ENCODE data around the gene ANKMY1. TPM values are rescaled to one million over a fixed set of nuclear protein-coding genes. Genes with fewer than 3 reads are reported as not detected.

The ANKMY1 gene
- total and polyA plus RNA-seq, 4 donors, result 9.3 to 34.8 (median 14.8) TPM

GRCh38 chr2:240585101-240585500, 27.3 kb upstream of the ANKMY1 start:
- H3K27me3 ChIP-seq (ENCODE audit: control insufficient read depth in 3 of 3, insufficient read depth in 3 of 3, low read length in 2 of 3), result no peaks in the 10 kb centered on the region
- 86 to 91% methylated on average over 6 of the region's 6 CpGs for WGBS, 2 donors
- DNase-seq (no peak), ATAC-seq (ENCODE audit: insufficient read depth, low FRiP score) (no peak)
- peaks cover 0 to 31% (median 15%) of the 10 kb centered on the region in 5 donors for H3K4me1 ChIP-seq (ENCODE audit: control insufficient read depth in 5 of 5, insufficient read depth in 5 of 5, low read length in 5 of 5)
- peak overlapping the region; percentile 92 for H3K4me3 ChIP-seq
- peak overlapping the region; percentile 59 to 89 for H3K9ac ChIP-seq (ENCODE audit: insufficient read depth in 1 of 2, low read length in 2 of 2)
- H3K27ac ChIP-seq (ENCODE audit: low read depth in 1 of 2, low read length in 1 of 2), result peak overlapping the region in 1 of 2 donors; percentile 37
- no peaks in the 10 kb centered on the region for H3K9me3 ChIP-seq (ENCODE audit: control insufficient read depth in 4 of 4, insufficient read depth in 3 of 4, low read length in 3 of 4)
- TF ChIP-seq CTCF (IDR thresholded peaks at IDR 0.05; ENCODE audit: control extremely low read depth, extremely low read depth), result no peak
- H3K36me3 ChIP-seq (ENCODE audit: control insufficient read depth in 4 of 4, insufficient read depth in 4 of 4, low read length in 4 of 4), result peaks cover 0 to 9% (median 3%) of the 10 kb centered on the region in 4 donors

DNA sequence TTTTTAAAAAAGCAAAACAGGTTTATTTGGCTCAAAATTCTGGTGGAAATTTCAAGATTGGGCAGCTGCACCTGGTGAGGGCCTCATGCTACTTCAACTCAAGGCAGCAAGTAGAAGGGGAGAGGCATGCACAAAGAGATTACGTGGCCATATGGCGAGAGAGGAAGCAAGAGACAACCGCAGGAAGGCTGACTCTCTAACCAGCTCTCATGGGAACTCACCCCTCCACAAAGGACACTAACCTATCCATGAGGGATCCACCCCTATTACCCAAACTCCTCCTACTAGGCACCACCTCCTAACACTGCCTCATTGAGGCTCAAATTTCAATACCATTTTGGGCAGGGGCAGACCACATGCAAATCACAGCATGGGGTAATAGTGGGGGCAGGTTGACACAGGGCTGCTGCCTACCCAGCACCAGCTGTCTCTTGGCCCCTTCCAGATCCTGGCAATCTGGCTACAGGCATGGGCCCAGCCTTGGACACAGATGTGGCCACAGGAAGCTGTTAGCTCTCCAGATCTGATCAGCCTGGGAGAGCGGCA, 26.8 kb upstream of the ANKMY1 start:
- Histone ChIP-seq H3K27me3 (ENCODE audit: control insufficient read depth in 3 of 3, insufficient read depth in 3 of 3, low read length in 2 of 3) (no peaks in the 10 kb centered on the region), H3K27ac (ENCODE audit: low read depth in 1 of 2, low read length in 1 of 2) (peak overlapping the region in 1 of 2 donors; percentile 16), H3K4me1 (ENCODE audit: control insufficient read depth in 5 of 5, insufficient read depth in 5 of 5, low read length in 5 of 5) (peaks cover 0 to 32% (median 15%) of the 10 kb centered on the region in 5 donors), H3K36me3 (ENCODE audit: control insufficient read depth in 4 of 4, insufficient read depth in 4 of 4, low read length in 4 of 4) (peaks cover 0 to 5% (median 3%) of the 10 kb centered on the region in 4 donors), H3K4me3 (no peak overlapping the region), H3K9ac (ENCODE audit: insufficient read depth in 1 of 2, low read length in 2 of 2) (no peak overlapping the region), H3K9me3 (ENCODE audit: control insufficient read depth in 4 of 4, insufficient read depth in 3 of 4, low read length in 3 of 4) (no peaks in the 10 kb centered on the region)
- WGBS, 2 donors, result 70 to 76% methylated on average over 4 of the region's 4 CpGs
- no peak for TF ChIP-seq CTCF (IDR thresholded peaks at IDR 0.05; ENCODE audit: control extremely low read depth, extremely low read depth)
- no peak for ATAC-seq (ENCODE audit: insufficient read depth, low FRiP score)
- no peak for DNase-seq

DNA sequence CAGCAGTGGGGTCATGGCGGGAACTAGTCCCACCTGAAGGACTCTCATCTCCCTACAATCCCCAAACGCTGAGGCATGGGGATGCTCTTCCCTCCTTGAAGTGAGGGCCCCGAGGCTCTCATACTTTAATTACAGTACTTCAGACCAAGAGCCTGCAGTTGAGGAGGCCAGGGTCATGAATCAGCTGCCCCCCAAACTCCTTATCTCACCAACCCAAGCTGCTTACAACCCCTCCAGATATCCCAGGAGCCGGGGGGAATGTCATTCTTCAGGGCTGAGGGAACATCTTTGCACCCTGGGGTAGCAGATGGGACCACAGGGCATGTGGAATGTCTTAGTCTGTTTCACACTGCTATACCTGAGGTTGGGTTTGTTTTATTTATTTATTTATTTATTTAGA, 26.0 kb upstream of the ANKMY1 start:
- no peak for ATAC-seq (ENCODE audit: insufficient read depth, low FRiP score)
- 81 to 89% methylated on average over 4 of the region's 4 CpGs for WGBS, 2 donors
- DNase-seq, result no peak
- H3K36me3 ChIP-seq (ENCODE audit: control insufficient read depth in 4 of 4, insufficient read depth in 4 of 4, low read length in 4 of 4), result peaks cover 0 to 6% (median 3%) of the 10 kb centered on the region in 4 donors
- H3K4me1 ChIP-seq (ENCODE audit: control insufficient read depth in 5 of 5, insufficient read depth in 5 of 5, low read length in 5 of 5), result peaks cover 0 to 40% (median 15%) of the 10 kb centered on the region in 5 donors
- H3K9me3 ChIP-seq (ENCODE audit: control insufficient read depth in 4 of 4, insufficient read depth in 3 of 4, low read length in 3 of 4), result no peaks in the 10 kb centered on the region
- no peak overlapping the region for H3K27ac ChIP-seq (ENCODE audit: low read depth in 1 of 2, low read length in 1 of 2)
- H3K4me3 ChIP-seq, result no peak overlapping the region
- no peak for TF ChIP-seq CTCF (IDR thresholded peaks at IDR 0.05; ENCODE audit: control extremely low read depth, extremely low read depth)
- no peak overlapping the region for H3K9ac ChIP-seq (ENCODE audit: insufficient read depth in 1 of 2, low read length in 2 of 2)
- no peaks in the 10 kb centered on the region for H3K27me3 ChIP-seq (ENCODE audit: control insufficient read depth in 3 of 3, insufficient read depth in 3 of 3, low read length in 2 of 3)

- Histone ChIP-seq H3K9ac (ENCODE audit: insufficient read depth in 1 of 2, low read length in 2 of 2) (no peak overlapping the region), H3K9me3 (ENCODE audit: control insufficient read depth in 4 of 4, insufficient read depth in 3 of 4, low read length in 3 of 4) (no peaks in the 10 kb centered on the region), H3K27me3 (ENCODE audit: control insufficient read depth in 3 of 3, insufficient read depth in 3 of 3, low read length in 2 of 3) (no peaks in the 10 kb centered on the region), H3K4me1 (ENCODE audit: control insufficient read depth in 5 of 5, insufficient read depth in 5 of 5, low read length in 5 of 5) (peaks cover 0 to 36% (median 12%) of the 10 kb centered on the region in 5 donors), H3K4me3 (no peak overlapping the region), H3K27ac (ENCODE audit: low read depth in 1 of 2, low read length in 1 of 2) (no peak overlapping the region), H3K36me3 (ENCODE audit: control insufficient read depth in 4 of 4, insufficient read depth in 4 of 4, low read length in 4 of 4) (peaks cover 0 to 15% (median 3%) of the 10 kb centered on the region in 4 donors)
- ATAC-seq (ENCODE audit: insufficient read depth, low FRiP score) (no peak), DNase-seq (no peak)
- TF ChIP-seq CTCF (IDR thresholded peaks at IDR 0.05; ENCODE audit: control extremely low read depth, extremely low read depth), result no peak
- WGBS, 2 donors, result 90 to 96% methylated on average over 3 of the region's 3 CpGs
Observed at GRCh38 chr2:240582781-240583180, 25.0 kb upstream of the ANKMY1 start.
